Keratinocyte (primary cell): ENCODE results near the gene FASTKD1. TPM values are rescaled to one million over a fixed set of nuclear protein-coding genes. Genes with fewer than 3 reads are reported as not detected.

Source experiments
- DNase-seq: peaks from one replicate; pipeline ENCODE4 v3.0.0-alpha.2; 2011; ENCODE audit warnings: low read depth, missing footprints, low spot score
- FAIRE-seq: peaks from 2 replicates; lab custom pipeline; 2011; peaks lifted over from hg19 to GRCh38; lab: Jason Lieb, UNC
- H2AFZ ChIP-seq: 2 replicates; pipeline ENCODE4 v1.6.0; 2012; ENCODE audit warnings: low read length, control low read depth, inconsistent platforms; ENCODE audit not compliant: control insufficient read depth
- H3K27ac ChIP-seq: 2 replicates; pipeline ENCODE4 v1.5.1; 2011; ENCODE audit warnings: low read length; ENCODE audit not compliant: control insufficient read depth, insufficient read depth
- H3K27me3 ChIP-seq: 3 replicates; pipeline ENCODE4 v1.6.0; 2011; ENCODE audit warnings: low read length; ENCODE audit not compliant: control insufficient read depth, insufficient read depth; ENCODE audit errors: extremely low read depth
- H3K36me3 ChIP-seq, 2 experiments: 2 replicates in 1 of 2; 3 replicates in 1 of 2; pipeline ENCODE4 v1.5.1; 2011; ENCODE audit warnings: low read length in 2 of 2, mild to moderate bottlenecking in 1 of 2; ENCODE audit not compliant: control insufficient read depth in 2 of 2, insufficient read depth in 2 of 2; ENCODE audit errors: extremely low read depth in 1 of 2
- H3K4me1 ChIP-seq: 3 replicates; pipeline ENCODE4 v1.5.1; 2011; ENCODE audit warnings: low read length; ENCODE audit not compliant: control insufficient read depth, insufficient read depth; ENCODE audit errors: extremely low read depth
- H3K4me2 ChIP-seq: 3 replicates; pipeline ENCODE4 v1.6.0; 2011; ENCODE audit warnings: low read depth, low read length; ENCODE audit not compliant: control insufficient read depth, insufficient read depth; ENCODE audit errors: extremely low read depth
- H3K4me3 ChIP-seq, 3 experiments: fragments of 200-600 bp in 1 of 3; sonication (generic) in 1 of 3; 2 replicates in 2 of 3; 3 replicates in 1 of 3; pipeline ENCODE4 v1.5.1; 2011 to 2016; ENCODE audit warnings: low read length in 3 of 3, mild to moderate bottlenecking in 3 of 3, control low read depth in 2 of 3, inconsistent platforms in 1 of 3, low read depth in 1 of 3, mixed read lengths in 1 of 3, mixed run types in 1 of 3, moderate library complexity in 1 of 3; ENCODE audit not compliant: control insufficient read depth in 2 of 3, insufficient read depth in 2 of 3; ENCODE audit errors: extremely low read depth in 1 of 3
- H3K79me2 ChIP-seq: 2 replicates; pipeline ENCODE4 v1.6.0; 2012; ENCODE audit warnings: low read length; ENCODE audit not compliant: control insufficient read depth, insufficient read depth
- H3K9ac ChIP-seq: 3 replicates; pipeline ENCODE4 v1.6.0; 2011; ENCODE audit warnings: low read length; ENCODE audit not compliant: control insufficient read depth, insufficient read depth; ENCODE audit errors: extremely low read depth
- H3K9me1 ChIP-seq: 3 replicates; pipeline ENCODE4 v1.6.0; 2011; ENCODE audit warnings: low read length; ENCODE audit not compliant: control insufficient read depth, insufficient read depth; ENCODE audit errors: extremely low read depth
- H3K9me3 ChIP-seq: 2 replicates; pipeline ENCODE4 v1.5.1; 2012; ENCODE audit warnings: low read depth, low read length; ENCODE audit not compliant: control insufficient read depth
- H4K20me1 ChIP-seq: 3 replicates; pipeline ENCODE4 v1.6.0; 2011; ENCODE audit warnings: low read length; ENCODE audit not compliant: control insufficient read depth, insufficient read depth; ENCODE audit errors: extremely low read depth
- CTCF ChIP-seq, 3 experiments: IDR thresholded peaks in 1 of 3; conservative IDR thresholded peaks in 1 of 3; optimal IDR thresholded peaks in 1 of 3; 2 replicates in 2 of 3; 3 replicates in 1 of 3; pipeline versions ENCODE3 to v1.5.1; 2011; ENCODE audit warnings: low read length in 3 of 3, mild to moderate bottlenecking in 3 of 3, moderate library complexity in 2 of 3, control low read depth in 1 of 3, inconsistent platforms in 1 of 3; ENCODE audit not compliant: insufficient read depth in 2 of 3; ENCODE audit errors: extremely low read depth in 1 of 3
- EZH2 ChIP-seq: IDR thresholded peaks from one replicate; pipeline ENCODE4 v1.6.1; 2012; ENCODE audit warnings: inconsistent platforms, mild to moderate bottlenecking, low read length, moderate library complexity
- dilution Hi-C: fragments of 300-500 bp; cut with MboI; formaldehyde crosslinking; loops from one replicate; pipeline ENCODE4 v1.7.0; 2020; ENCODE audit warnings: low sequenced_read_pairs; ENCODE audit not compliant: extremely low pct_ligation_motif_present
- polyA plus RNA-seq, 5 experiments: library from polyadenylated mRNA; depleted of rRNA in 3 of 5; stranded (reverse) in 3 of 5; stranded (forward) in 1 of 5; unstranded in 1 of 5; fragments of >200 nt; gene quantifications; 1 replicate in 1 of 5; 2 replicates in 3 of 5; 3 replicates in 1 of 5; pipeline versions ENCODE4 v1.2.1 to v1.2.3, GENCODE V29; 2011 to 2012; ENCODE audit warnings: missing spikeins in 2 of 5, low read depth in 1 of 5, low replicate concordance in 1 of 5

Gene FASTKD1
- polyA plus RNA-seq, 1 donor (not counting 4 experiments of a cell fraction or from before 2014, with no cell fraction given): 41.7 TPM

DNA sequence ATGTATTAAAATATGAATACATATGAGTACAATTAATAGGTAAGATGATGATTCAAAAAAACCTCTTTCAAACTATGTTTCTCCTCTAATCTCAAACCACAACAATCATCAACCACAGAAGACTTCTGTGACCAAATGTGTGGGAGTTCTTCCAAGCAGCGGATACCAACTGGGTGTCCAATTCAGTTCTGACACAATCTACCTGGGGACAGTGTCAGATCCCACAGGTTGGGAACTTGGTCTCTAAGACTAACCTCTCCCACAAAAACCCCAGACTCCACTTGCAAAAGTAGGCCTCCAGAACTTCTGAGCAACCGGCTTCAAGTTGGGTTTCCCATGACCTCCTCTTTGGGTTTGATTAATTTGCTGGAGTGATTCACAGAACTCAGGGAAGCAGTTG lies 26.9 kb downstream of the FASTKD1 start:
- H3K27ac ChIP-seq: no peak overlapping the region
- dilution Hi-C loops: no loop called here
- no peaks in the 10 kb centered on the region for H3K4me1 ChIP-seq
- H3K27me3 ChIP-seq: no peaks in the 10 kb centered on the region
- no peaks in the 10 kb centered on the region for H3K9me1 ChIP-seq
- no peak overlapping the region for H3K4me3 ChIP-seq
- no peak overlapping the region for H3K4me2 ChIP-seq
- no peaks in the 10 kb centered on the region for H3K79me2 ChIP-seq
- H3K9ac ChIP-seq: no peak overlapping the region
- TF ChIP-seq CTCF (optimal IDR thresholded peaks at IDR 0.05 in 1 of 3, IDR thresholded peaks at IDR 0.05 in 1 of 3, conservative IDR thresholded peaks at IDR 0.05 in 1 of 3; ENCODE audit: extremely low read depth in 1 of 3, insufficient read depth in 2 of 3, low read length in 3 of 3): no peak
- H3K9me3 ChIP-seq: no peaks in the 10 kb centered on the region
- H4K20me1 ChIP-seq: no peaks in the 10 kb centered on the region
- DNase-seq (no peak), FAIRE-seq (no peak)
- H3K36me3 ChIP-seq: peaks cover 0 to 6% of the 10 kb centered on the region in 2 experiments
- no peak overlapping the region for H2AFZ ChIP-seq

DNA sequence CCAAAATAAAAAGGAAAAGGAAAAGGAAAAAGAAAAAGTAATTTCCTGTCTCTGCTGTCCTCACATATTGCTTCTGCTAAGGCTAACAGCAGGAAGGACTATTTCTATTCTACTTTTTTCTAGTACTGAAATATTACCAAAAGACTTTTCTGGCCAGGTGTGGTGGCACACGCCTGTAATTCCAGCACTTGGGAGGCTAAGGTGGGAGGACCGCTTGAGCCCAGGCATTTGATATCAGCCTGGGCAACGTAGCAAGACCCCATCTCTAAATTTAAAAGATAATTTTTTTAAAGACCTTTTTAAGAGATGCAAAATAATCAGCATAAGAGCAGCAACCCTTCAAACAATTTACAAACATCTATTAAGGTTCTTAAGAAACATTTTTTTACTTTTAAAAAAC lies 31.2 kb downstream of the FASTKD1 start:
- FAIRE-seq: no peak
- peaks cover 3 to 6% of the 10 kb centered on the region in 2 experiments for H3K36me3 ChIP-seq
- no peaks in the 10 kb centered on the region for H3K4me1 ChIP-seq

More for the DNA sequence above, 31.2 kb downstream of the FASTKD1 start:
- H3K9ac ChIP-seq: no peak overlapping the region
- H3K27me3 ChIP-seq: no peaks in the 10 kb centered on the region
- DNase-seq: no peak
- dilution Hi-C loops: no loop called here
- H3K79me2 ChIP-seq: no peaks in the 10 kb centered on the region
- no peaks in the 10 kb centered on the region for H4K20me1 ChIP-seq
- no peak overlapping the region for H3K4me2 ChIP-seq
- H3K9me3 ChIP-seq: no peaks in the 10 kb centered on the region
- no peak overlapping the region for H2AFZ ChIP-seq
- TF ChIP-seq EZH2: no peak
- TF ChIP-seq CTCF (optimal IDR thresholded peaks at IDR 0.05 in 1 of 3, IDR thresholded peaks at IDR 0.05 in 1 of 3, conservative IDR thresholded peaks at IDR 0.05 in 1 of 3; ENCODE audit: extremely low read depth in 1 of 3, insufficient read depth in 2 of 3, low read length in 3 of 3): no peak
- H3K9me1 ChIP-seq: no peaks in the 10 kb centered on the region
- no peak overlapping the region for H3K27ac ChIP-seq
- no peak overlapping the region for H3K4me3 ChIP-seq
